GM23338 (cell line): ENCODE results near the gene CPHXL. TPM values are rescaled to one million over a fixed set of nuclear protein-coding genes. Genes with fewer than 3 reads are reported as not detected.

ENCODE experiments used
- ATAC-seq: fragments of 200-7000 bp; cut with Tn5 transposase; 3 replicates; pipeline ENCODE4 v1.9.1; 2020
- DNase-seq: peaks from one replicate; pipeline ENCODE4 v3.0.0-alpha.2; 2015; ENCODE audit warnings: low spot score
- H2AFZ ChIP-seq: fragments of 200-600 bp; sonication (generic); 2 replicates; pipeline ENCODE4 v1.8.0; 2016; ENCODE audit warnings: antibody characterized with exemption, mild to moderate bottlenecking, moderate library complexity
- H3F3A ChIP-seq: fragments of 200-600 bp; sonication (generic); replicated peaks from 2 replicates; pipeline ENCODE4 v1.8.0; 2017; ENCODE audit warnings: antibody characterized with exemption, mixed run types, low read depth
- H3K27ac ChIP-seq: fragments of 200-600 bp; sonication (generic); 2 replicates; pipeline ENCODE4 v1.6.1; 2016; ENCODE audit warnings: low read depth
- H3K27me3 ChIP-seq: fragments of 200-600 bp; sonication (generic); 2 replicates; pipeline ENCODE4 v1.8.0; 2016; ENCODE audit warnings: mild to moderate bottlenecking, mixed run types, moderate library complexity; ENCODE audit not compliant: insufficient read depth
- H3K36me3 ChIP-seq: fragments of 200-600 bp; sonication (generic); 2 replicates; pipeline ENCODE4 v1.8.0; 2016; ENCODE audit warnings: mild to moderate bottlenecking; ENCODE audit not compliant: insufficient read depth
- H3K4me1 ChIP-seq: fragments of 200-600 bp; sonication (generic); 2 replicates; pipeline ENCODE4 v1.8.0; 2016; ENCODE audit warnings: mild to moderate bottlenecking, moderate library complexity; ENCODE audit not compliant: insufficient read depth
- H3K4me2 ChIP-seq: fragments of 200-600 bp; sonication (generic); 2 replicates; pipeline ENCODE4 v1.7.1; 2017; ENCODE audit warnings: mixed run types
- H3K4me3 ChIP-seq: fragments of 200-600 bp; sonication (generic); 2 replicates; pipeline ENCODE4 v1.6.1; 2016; ENCODE audit warnings: mixed run types
- H3K79me2 ChIP-seq: fragments of 200-600 bp; sonication (generic); replicated peaks from 2 replicates; pipeline ENCODE4 v1.8.0; 2017; ENCODE audit warnings: mild to moderate bottlenecking; ENCODE audit not compliant: insufficient read depth
- H3K9me2 ChIP-seq: fragments of 200-600 bp; sonication (generic); 2 replicates; pipeline ENCODE4 v1.8.0; 2017; ENCODE audit not compliant: insufficient read depth
- H4K20me1 ChIP-seq: fragments of 200-600 bp; sonication (generic); replicated peaks from 2 replicates; pipeline ENCODE4 v1.8.0; 2017; ENCODE audit warnings: mild to moderate bottlenecking; ENCODE audit not compliant: insufficient read depth
- H3K27ac Mint-ChIP-seq: 2 replicates; pipeline ENCODE4 v1.8.0; 2020; ENCODE audit warnings: inconsistent platforms, mild to moderate bottlenecking, moderate library complexity, mixed read lengths
- H3K27me3 Mint-ChIP-seq: 3 replicates; pipeline ENCODE4 v1.8.0; 2022; ENCODE audit warnings: low read depth, mild to moderate bottlenecking, moderate library complexity, mixed read lengths, inconsistent platforms; ENCODE audit not compliant: insufficient read depth, poor library complexity
- H3K36me3 Mint-ChIP-seq: 3 replicates; pipeline ENCODE4 v1.8.0; 2021; ENCODE audit warnings: low read depth, mild to moderate bottlenecking, inconsistent platforms, moderate library complexity, mixed read lengths
- H3K4me1 Mint-ChIP-seq: 3 replicates; pipeline ENCODE4 v1.8.0; 2020; ENCODE audit warnings: mild to moderate bottlenecking, inconsistent platforms, mixed read lengths
- H3K4me3 Mint-ChIP-seq: 3 replicates; pipeline ENCODE4 v1.8.0; 2021; ENCODE audit warnings: moderate library complexity, mild to moderate bottlenecking, inconsistent platforms, mixed read lengths
- H3K9me3 Mint-ChIP-seq: 3 replicates; pipeline ENCODE4 v1.8.0; 2020; ENCODE audit warnings: moderate library complexity, mild to moderate bottlenecking, inconsistent platforms, mixed read lengths
- CREB1 ChIP-seq: fragments of 250-450 bp; sonication (Bioruptor Pico); IDR thresholded peaks from 2 replicates; pipeline ENCODE4 v1.5.0; 2020; ENCODE audit warnings: low read depth, mild to moderate bottlenecking, moderate library complexity
- ETS1 ChIP-seq: IDR thresholded peaks from 2 replicates; pipeline ENCODE4 v1.6.1; 2016; ENCODE audit warnings: antibody characterized with exemption
- EZH2 ChIP-seq: fragments of 200-600 bp; sonication (generic); IDR thresholded peaks from one replicate; pipeline ENCODE4 v1.8.0; 2017; ENCODE audit warnings: antibody characterized with exemption, mild to moderate bottlenecking, low read depth; ENCODE audit not compliant: unreplicated experiment
- EZH2phosphoT487 ChIP-seq: fragments of 200-600 bp; sonication (generic); IDR thresholded peaks from one replicate; pipeline ENCODE4 v1.8.1; 2018; ENCODE audit warnings: antibody characterized with exemption; ENCODE audit not compliant: unreplicated experiment
- JUNB ChIP-seq: IDR thresholded peaks from one replicate; pipeline ENCODE4 v1.6.1; 2016; ENCODE audit warnings: antibody characterized with exemption; ENCODE audit not compliant: unreplicated experiment
- NANOG ChIP-seq: IDR thresholded peaks from 2 replicates; pipeline ENCODE4 v1.6.1; 2016; ENCODE audit warnings: antibody characterized with exemption, borderline replicate concordance
- POLR2AphosphoS5 ChIP-seq: IDR thresholded peaks from 2 replicates; pipeline ENCODE4 v1.6.1; 2016; ENCODE audit warnings: antibody characterized with exemption, low read depth
- STAT1 ChIP-seq: IDR thresholded peaks from one replicate; pipeline ENCODE4 v1.6.1; 2016; ENCODE audit warnings: antibody characterized with exemption; ENCODE audit not compliant: unreplicated experiment
- ZNF114 ChIP-seq: fragments of 250-450 bp; sonication (Bioruptor Pico); IDR thresholded peaks from 2 replicates; pipeline ENCODE4 v1.5.0; 2020; ENCODE audit warnings: mild to moderate bottlenecking, moderate library complexity
- ZNF331 ChIP-seq: fragments of 250-450 bp; sonication (Bioruptor Pico); IDR thresholded peaks from 2 replicates; pipeline ENCODE4 v1.5.0; 2020; ENCODE audit warnings: low read depth, mild to moderate bottlenecking, moderate library complexity
- ZNF462 ChIP-seq: fragments of 250-450 bp; sonication (Bioruptor Pico); IDR thresholded peaks from 2 replicates; pipeline ENCODE4 v1.5.0; 2020; ENCODE audit warnings: mild to moderate bottlenecking, moderate library complexity
- polyA plus RNA-seq: library from polyadenylated mRNA; unstranded; fragments of >200 nt; fragmentation: Nextera tagmentation; extraction: Ambion mirVana; gene quantifications from 2 replicates; pipeline ENCODE4 v1.2.1, GENCODE V29; 2016
- total RNA-seq: library from RNA; depleted of rRNA; stranded (reverse); fragments of >200 nt; shearing (Covaris generic); gene quantifications from 2 replicates; pipeline ENCODE4 v1.2.3, GENCODE V29; 2014
- TF ChIP-seq, protein P1 (sequence below), 2 experiments: fragments of 200-600 bp in 1 of 2; sonication (generic) in 1 of 2; conservative IDR thresholded peaks; 2 replicates each; pipeline versions ENCODE4 v1.5.1 to v1.6.1; 2016 to 2017; ENCODE audit warnings: antibody characterized with exemption in 2 of 2, low read depth in 2 of 2, mild to moderate bottlenecking in 2 of 2, moderate library complexity in 1 of 2
- TF ChIP-seq, protein P2 (sequence below): IDR thresholded peaks from one replicate; pipeline ENCODE4 v1.6.1; 2018; ENCODE audit warnings: antibody characterized with exemption; ENCODE audit not compliant: unreplicated experiment

The CPHXL gene
- total and polyA plus RNA-seq, 2 experiments from 2014 or later, result not detected

DNA sequence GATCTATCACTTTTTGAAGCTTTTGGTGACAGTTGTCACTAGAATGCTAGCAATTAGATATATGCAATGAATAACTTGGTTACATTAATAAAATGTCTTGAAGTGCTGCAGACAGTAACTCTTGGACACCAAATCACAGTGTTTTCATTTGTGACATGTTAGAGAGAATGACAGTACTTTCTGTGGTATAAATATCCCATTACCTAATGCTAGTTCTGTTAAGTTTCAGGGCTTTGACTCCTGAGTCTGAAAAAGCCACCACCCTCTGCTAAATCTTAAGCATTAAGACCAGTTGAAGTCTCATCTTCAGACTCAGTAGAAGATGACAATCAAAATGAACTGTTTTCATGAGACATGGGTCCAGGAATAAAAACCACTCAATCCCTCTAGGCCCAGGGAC, 38.9 kb downstream of the CPHXL start:
- H3K27me3 Mint-ChIP-seq, result peaks cover 9% of the 10 kb centered on the region
- TF ChIP-seq EZH2 (no peak), POLR2AphosphoS5 (no peak), NANOG (no peak), STAT1 (no peak), ZNF462 (CRISPR knock-in tag) (no peak), EZH2phosphoT487 (no peak), JUNB (no peak), CREB1 (no peak), ZNF114 (no peak), ZNF331 (CRISPR knock-in tag) (no peak), ETS1 (no peak)
- TF ChIP-seq, protein P1, sequence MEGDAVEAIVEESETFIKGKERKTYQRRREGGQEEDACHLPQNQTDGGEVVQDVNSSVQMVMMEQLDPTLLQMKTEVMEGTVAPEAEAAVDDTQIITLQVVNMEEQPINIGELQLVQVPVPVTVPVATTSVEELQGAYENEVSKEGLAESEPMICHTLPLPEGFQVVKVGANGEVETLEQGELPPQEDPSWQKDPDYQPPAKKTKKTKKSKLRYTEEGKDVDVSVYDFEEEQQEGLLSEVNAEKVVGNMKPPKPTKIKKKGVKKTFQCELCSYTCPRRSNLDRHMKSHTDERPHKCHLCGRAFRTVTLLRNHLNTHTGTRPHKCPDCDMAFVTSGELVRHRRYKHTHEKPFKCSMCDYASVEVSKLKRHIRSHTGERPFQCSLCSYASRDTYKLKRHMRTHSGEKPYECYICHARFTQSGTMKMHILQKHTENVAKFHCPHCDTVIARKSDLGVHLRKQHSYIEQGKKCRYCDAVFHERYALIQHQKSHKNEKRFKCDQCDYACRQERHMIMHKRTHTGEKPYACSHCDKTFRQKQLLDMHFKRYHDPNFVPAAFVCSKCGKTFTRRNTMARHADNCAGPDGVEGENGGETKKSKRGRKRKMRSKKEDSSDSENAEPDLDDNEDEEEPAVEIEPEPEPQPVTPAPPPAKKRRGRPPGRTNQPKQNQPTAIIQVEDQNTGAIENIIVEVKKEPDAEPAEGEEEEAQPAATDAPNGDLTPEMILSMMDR (conservative IDR thresholded peaks at IDR 0.05; ENCODE audit: low read depth in 2 of 2), result no peak
- TF ChIP-seq, protein P2, sequence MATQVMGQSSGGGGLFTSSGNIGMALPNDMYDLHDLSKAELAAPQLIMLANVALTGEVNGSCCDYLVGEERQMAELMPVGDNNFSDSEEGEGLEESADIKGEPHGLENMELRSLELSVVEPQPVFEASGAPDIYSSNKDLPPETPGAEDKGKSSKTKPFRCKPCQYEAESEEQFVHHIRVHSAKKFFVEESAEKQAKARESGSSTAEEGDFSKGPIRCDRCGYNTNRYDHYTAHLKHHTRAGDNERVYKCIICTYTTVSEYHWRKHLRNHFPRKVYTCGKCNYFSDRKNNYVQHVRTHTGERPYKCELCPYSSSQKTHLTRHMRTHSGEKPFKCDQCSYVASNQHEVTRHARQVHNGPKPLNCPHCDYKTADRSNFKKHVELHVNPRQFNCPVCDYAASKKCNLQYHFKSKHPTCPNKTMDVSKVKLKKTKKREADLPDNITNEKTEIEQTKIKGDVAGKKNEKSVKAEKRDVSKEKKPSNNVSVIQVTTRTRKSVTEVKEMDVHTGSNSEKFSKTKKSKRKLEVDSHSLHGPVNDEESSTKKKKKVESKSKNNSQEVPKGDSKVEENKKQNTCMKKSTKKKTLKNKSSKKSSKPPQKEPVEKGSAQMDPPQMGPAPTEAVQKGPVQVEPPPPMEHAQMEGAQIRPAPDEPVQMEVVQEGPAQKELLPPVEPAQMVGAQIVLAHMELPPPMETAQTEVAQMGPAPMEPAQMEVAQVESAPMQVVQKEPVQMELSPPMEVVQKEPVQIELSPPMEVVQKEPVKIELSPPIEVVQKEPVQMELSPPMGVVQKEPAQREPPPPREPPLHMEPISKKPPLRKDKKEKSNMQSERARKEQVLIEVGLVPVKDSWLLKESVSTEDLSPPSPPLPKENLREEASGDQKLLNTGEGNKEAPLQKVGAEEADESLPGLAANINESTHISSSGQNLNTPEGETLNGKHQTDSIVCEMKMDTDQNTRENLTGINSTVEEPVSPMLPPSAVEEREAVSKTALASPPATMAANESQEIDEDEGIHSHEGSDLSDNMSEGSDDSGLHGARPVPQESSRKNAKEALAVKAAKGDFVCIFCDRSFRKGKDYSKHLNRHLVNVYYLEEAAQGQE, result no peak
- no peak overlapping the region for H3K4me3 Mint-ChIP-seq
- no peak overlapping the region for H3K4me3 ChIP-seq
- H2AFZ ChIP-seq, result no peak overlapping the region
- H3K9me3 Mint-ChIP-seq, result peaks cover 82% of the 10 kb centered on the region
- 0 out of 2 replicates have a peak, but pooled peaks cover 5% of the 10 kb centered on the region for H3K9me2 ChIP-seq
- H3K27ac Mint-ChIP-seq, result no peak overlapping the region
- H3K4me1 ChIP-seq, result no peaks in the 10 kb centered on the region
- no peaks in the 10 kb centered on the region for H3K27me3 ChIP-seq
- H3K4me1 Mint-ChIP-seq, result no peaks in the 10 kb centered on the region
- no peak for DNase-seq
- H3K79me2 ChIP-seq, result no peaks in the 10 kb centered on the region
- H3K36me3 ChIP-seq, result no peaks in the 10 kb centered on the region
- peaks cover 32% of the 10 kb centered on the region for H3K36me3 Mint-ChIP-seq
- no peaks in the 10 kb centered on the region for H4K20me1 ChIP-seq
- no peak for ATAC-seq
- no peaks in the 10 kb centered on the region for H3F3A ChIP-seq
- no peak overlapping the region for H3K4me2 ChIP-seq
- no peak overlapping the region for H3K27ac ChIP-seq
